HEK293T (cell line): ENCODE data around the gene CNKSR1.

Source experiments
- ARNT ChIP-seq: fragments of 450-650 bp; IDR thresholded peaks from 2 replicates; pipeline ENCODE4 v1.6.1; 2017; ENCODE audit warnings: mild to moderate bottlenecking
- BHLHE40 ChIP-seq: fragments of 450-650 bp; IDR thresholded peaks from 2 replicates; pipeline ENCODE4 v1.6.1; 2016; ENCODE audit warnings: mild to moderate bottlenecking, moderate library complexity, borderline replicate concordance
- FOXK2 ChIP-seq: fragments of 450-650 bp; IDR thresholded peaks from 2 replicates; pipeline ENCODE4 v1.6.1; 2016; ENCODE audit warnings: mild to moderate bottlenecking
- FOXM1 ChIP-seq: fragments of 450-650 bp; IDR thresholded peaks from 2 replicates; pipeline ENCODE4 v1.6.1; 2017; ENCODE audit warnings: mild to moderate bottlenecking, borderline replicate concordance
- HDGF ChIP-seq: fragments of 450-650 bp; IDR thresholded peaks from 2 replicates; pipeline ENCODE4 v1.6.1; 2017; ENCODE audit warnings: antibody characterized with exemption, borderline replicate concordance
- L3MBTL2 ChIP-seq: fragments of 450-650 bp; conservative IDR thresholded peaks from 2 replicates; pipeline ENCODE4 v1.6.1; 2016; ENCODE audit warnings: mild to moderate bottlenecking
- LEF1 ChIP-seq: fragments of 450-650 bp; IDR thresholded peaks from 2 replicates; pipeline ENCODE4 v1.6.1; 2017; ENCODE audit warnings: mild to moderate bottlenecking, borderline replicate concordance
- NFRKB ChIP-seq: fragments of 450-650 bp; IDR thresholded peaks from 2 replicates; pipeline ENCODE4 v1.6.1; 2016; ENCODE audit warnings: mild to moderate bottlenecking, moderate library complexity
- SP1 ChIP-seq: fragments of 450-650 bp; IDR thresholded peaks from 2 replicates; pipeline ENCODE4 v1.6.1; 2017
- SUZ12 ChIP-seq: fragments of 450-650 bp; IDR thresholded peaks from 2 replicates; pipeline ENCODE4 v1.6.1; 2016; ENCODE audit warnings: mild to moderate bottlenecking
- ZNF384 ChIP-seq: fragments of 450-650 bp; IDR thresholded peaks from 2 replicates; pipeline ENCODE4 v1.6.1; 2016

DNA sequence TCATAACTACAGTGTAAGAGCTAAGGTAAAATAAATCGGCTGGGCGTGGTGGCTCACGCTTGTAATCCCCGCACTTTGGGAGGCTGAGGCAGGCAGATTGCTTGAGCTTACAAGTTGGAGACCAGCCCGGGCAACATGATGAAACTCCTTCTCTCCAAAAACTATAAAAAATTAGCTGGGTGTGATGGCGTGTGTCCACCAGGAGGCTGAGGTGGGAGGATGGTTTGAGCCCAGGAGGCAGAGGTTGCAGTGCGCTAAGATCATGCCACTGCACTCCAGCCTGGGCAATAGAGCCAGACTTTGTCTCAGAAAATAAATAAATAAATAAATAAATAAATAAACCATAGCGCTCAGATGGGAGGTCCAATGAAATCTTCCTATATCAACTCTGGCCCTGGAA, 35.1 kb upstream of the CNKSR1 start:
- TF ChIP-seq FOXM1 (no peak), LEF1 (no peak), SP1 (no peak), SUZ12 (no peak), ARNT (no peak), BHLHE40 (no peak), FOXK2 (no peak), L3MBTL2 (no peak), ZNF384 (no peak), NFRKB (no peak), HDGF (no peak)
